GM13976 (cell line): ENCODE measurements around the gene PRR14.

Experiments
- DNase-seq: peaks from one replicate; pipeline ENCODE4 v3.0.0; 2012; ENCODE audit warnings: low spot score
- CTCF ChIP-seq: IDR thresholded peaks from 2 replicates; pipeline ENCODE4 v1.5.1; 2012; ENCODE audit warnings: borderline replicate concordance, mild to moderate bottlenecking; ENCODE audit not compliant: insufficient read depth; ENCODE audit errors: extremely low read depth, missing control alignments, control extremely low read depth
- in situ Hi-C: fragments of 300-500 bp; cut with MboI; formaldehyde crosslinking; loops from one replicate; pipeline ENCODE4 v1.12.0; 2022; ENCODE audit warnings: low sequenced_read_pairs, mixed read lengths, inconsistent platforms; ENCODE audit not compliant: unreplicated experiment

The PRR14 gene

GRCh38 chr16:30619638-30620037, 31.1 kb upstream of the PRR14 start:
- in situ Hi-C loops = loop anchor here (25.0 kb wide), 2 partner anchors 182 to 507 kb away; partner anchors contain the start of genes DCTPP1, GDPD3, MAPK3 and SEPHS2
- TF ChIP-seq CTCF = no peak
- DNase-seq = no peak

- in situ Hi-C loops = loop anchor here (25.0 kb wide), 2 partner anchors 183 to 508 kb away; partner anchors contain the start of genes DCTPP1, GDPD3, MAPK3 and SEPHS2
- no peak for DNase-seq
Observed at GRCh38 chr16:30620169-30620568, 30.6 kb upstream of the PRR14 start.

GRCh38 chr16:30621765-30622164, 29.0 kb upstream of the PRR14 start:
- no peak for DNase-seq
- in situ Hi-C loops = loop anchor here (25.0 kb wide), 2 partner anchors 184 to 509 kb away; partner anchors contain the start of genes DCTPP1, GDPD3, MAPK3 and SEPHS2
- no peak for TF ChIP-seq CTCF

More at GRCh38 chr16:30620169-30620568, 30.6 kb upstream of the PRR14 start:
- TF ChIP-seq CTCF = no peak

- DNase-seq = no peak
- in situ Hi-C loops = loop anchor here (25.0 kb wide), 2 partner anchors 185 to 510 kb away; partner anchors contain the start of genes DCTPP1, GDPD3, MAPK3 and SEPHS2
Observed at GRCh38 chr16:30622455-30623032, 28.2 kb upstream of the PRR14 start.

GRCh38 chr16:30623536-30624283, 27.1 kb upstream of the PRR14 start:
- no peak for TF ChIP-seq CTCF
- in situ Hi-C loops = loop anchor here (25.0 kb wide), 2 partner anchors 186 to 511 kb away; partner anchors contain the start of genes DCTPP1, GDPD3, MAPK3 and SEPHS2
- no peak for DNase-seq

More at GRCh38 chr16:30622455-30623032, 28.2 kb upstream of the PRR14 start:
- no peak for TF ChIP-seq CTCF

- DNase-seq = no peak
- no peak for TF ChIP-seq CTCF
- in situ Hi-C loops = no loop called here
Observed at GRCh38 chr16:30626236-30626635, 24.5 kb upstream of the PRR14 start.
